Measurements from ENCODE around the gene SLC19A1.
A peak's percentile ranks its signal among the peaks of the same experiment; 100 is the strongest.

SLC19A1 gene

DNA sequence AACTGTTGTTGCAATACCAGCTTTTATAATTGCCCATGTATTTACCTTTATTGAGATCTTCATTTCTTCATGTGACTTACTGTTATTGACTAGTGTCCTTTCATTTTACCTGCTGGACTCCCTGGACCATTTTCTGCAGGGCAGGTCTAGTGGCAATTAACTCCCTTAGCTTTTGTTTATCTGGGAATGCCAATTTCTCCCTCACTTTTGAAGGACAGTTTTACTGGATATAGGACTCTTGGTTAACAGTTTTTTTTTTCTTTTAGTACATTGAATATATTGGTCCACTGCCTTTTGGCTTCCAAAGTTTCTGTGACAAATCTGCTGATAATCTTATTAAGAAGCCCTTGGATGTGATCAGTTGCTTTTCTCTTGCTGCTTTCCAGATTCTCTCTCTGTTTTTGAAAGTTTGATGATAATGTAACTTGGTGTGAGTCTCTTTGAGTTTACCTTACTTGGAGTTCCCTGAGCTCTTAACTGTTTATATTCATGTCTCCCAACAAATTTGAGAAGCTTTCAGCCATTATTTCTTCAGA lies 80.4 kb downstream of the SLC19A1 start:
- DNase-seq, result no peak

DNA sequence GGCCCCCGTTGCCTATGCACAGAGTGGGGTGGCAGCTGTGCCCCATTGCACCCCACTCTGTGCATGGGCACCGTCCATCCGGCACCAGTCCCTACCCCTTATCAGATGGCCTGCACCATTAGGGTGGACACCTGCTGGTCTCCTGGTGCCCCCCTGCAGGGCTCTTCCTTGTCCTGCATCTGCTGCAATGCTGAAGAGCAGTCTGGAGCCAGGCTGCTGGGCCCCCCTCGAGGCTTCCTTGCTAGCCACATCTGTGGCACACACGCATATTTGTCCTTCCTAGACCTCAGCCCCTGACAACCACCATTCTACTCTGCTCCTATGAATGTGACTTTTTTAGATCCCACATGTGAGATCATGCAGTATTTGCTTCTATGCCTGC lies 80.9 kb downstream of the SLC19A1 start:
- DNase-seq, result no peak

DNA sequence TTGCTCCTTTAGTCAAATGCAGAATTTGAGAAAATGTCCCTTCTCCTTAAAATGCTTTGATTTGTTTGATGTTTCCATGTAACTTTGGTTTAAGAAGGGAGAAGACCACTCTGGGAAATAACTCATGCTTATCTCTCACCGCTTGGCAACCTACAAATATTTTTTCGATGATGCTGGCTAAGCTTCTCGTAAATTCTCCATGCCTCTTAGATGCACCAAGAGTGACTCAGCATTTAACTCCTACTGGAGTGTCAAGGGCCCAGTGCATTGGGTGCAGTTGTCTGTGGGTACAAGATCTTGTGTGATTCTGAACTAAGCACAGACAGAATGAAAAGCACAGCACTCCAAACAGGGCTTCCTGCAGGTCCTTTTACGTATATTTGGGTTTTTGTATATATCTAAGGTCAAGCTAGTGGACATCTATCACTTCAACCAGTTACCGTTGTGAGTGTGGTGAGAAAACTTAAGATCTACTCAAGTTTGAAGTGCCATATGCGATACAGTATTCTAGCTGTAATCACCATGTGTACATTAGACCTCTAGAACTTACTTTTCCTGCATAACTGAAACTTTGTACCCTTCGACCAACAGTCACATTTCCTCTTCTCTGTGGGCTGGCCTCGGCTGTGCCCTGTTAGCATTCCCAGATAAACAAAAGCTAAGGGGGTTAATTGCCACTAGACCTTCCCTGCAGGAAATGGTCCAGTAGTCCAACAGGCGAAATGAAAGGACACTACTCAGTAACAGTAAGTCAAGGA lies 81.5 kb downstream of the SLC19A1 start:
- no peak for DNase-seq

DNA sequence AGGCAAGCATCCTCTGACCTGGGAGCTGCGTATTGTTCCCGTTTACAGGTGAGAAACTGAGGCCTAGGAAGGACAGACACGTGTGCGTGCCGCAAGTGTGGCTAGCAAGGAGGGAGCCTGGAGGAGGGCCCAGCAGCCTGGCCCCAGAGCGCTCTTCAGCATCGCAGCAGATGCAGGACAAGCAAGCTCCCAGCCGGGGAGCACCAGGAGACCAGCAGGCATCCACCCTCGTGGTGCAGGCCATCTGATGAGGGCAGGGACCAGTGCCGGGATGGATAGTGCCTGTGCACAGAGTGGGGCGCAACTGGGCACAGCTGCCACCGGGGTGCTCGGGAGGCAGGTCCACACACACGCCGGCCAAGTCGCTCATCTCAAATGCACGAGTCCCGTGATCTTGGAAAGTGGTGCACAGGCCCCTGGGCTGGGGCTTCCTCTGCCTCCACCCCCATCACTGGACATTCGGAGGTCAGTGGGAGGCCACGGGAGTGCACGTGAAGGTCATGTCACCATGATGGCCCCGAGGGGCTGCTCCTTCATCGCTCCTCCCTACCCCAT lies 82.2 kb downstream of the SLC19A1 start:
- no peak for DNase-seq

DNA sequence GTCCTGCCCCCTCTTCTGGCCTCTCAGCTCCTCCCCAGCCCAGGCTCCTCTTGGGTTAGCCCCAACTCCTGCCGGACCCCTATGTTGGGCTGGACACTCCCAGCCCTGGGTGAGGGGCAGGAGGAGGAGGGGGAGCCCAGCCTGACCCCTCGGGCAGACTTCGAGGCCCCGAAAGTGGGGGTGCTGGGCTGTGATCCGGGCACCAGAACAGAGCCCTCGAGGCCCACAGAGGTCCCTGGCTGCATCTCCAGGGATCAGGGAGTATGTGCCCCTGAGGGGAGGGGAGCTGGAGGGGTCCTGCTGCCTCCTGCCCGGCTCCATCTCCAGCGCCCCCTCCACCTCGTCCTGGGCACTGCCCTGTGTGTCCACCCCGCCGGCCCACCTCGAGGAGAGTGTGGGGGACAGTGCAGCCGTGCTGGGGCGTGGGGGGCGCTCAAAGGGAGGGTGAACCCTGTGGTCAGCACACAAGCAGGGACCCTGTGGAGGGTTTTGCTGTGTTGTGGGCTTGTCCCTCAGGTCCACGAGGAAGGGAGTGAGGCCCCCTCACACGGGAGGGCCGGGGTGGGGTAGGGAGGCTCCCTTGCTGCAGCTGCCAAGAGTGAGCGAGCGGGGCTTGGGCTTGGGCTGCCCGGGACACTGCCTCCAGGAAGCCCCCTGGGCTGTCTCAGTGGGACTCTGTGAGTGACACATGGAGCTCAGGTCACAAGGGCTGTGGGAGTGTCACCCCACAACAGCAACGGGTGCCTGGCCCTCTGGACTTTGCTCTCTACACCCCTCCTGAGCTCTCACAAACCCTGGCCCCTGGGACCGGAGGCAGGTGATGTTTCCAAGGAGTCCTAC lies 82.8 kb downstream of the SLC19A1 start:
- DNase-seq, result no peak

GRCh38 chr21:45458281-45459170 lies 83.7 kb downstream of the SLC19A1 start:
- DNase-seq, result no peak

GRCh38 chr21:45457832-45458172 lies 84.4 kb downstream of the SLC19A1 start:
- DNase-seq, result no peak

DNA sequence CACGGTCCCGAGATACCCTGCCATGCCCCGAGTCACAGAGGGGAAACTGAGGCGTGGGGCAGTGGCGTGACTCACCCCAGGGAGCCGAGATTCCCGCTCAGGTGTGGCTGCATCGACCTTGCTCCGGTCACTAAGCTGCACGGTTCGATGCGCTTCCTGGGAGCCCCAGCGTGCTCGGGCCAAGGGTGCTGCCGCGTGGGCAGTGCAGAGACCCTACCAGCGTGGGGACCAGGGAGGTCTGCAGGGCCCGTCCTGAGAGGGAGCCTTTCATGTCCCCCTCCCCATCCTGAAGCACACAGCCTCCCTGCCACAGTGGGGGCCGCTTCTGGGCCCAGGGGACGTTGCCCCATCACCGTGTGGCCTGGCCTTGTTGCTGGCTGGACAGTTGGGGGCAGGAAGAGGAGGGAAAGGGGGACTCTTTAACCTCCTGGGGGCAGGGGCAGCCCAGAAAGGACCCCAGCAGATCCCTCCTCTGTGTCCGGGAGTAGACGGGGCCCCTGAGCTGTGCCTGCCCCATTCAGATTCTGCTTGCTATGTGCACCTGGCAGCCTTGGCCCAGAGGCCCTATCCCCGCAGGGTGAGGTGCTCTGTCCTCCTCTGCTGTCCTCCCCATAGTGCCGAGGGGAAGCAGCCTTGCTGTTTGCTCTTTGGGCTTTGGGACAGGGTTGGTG lies 84.9 kb downstream of the SLC19A1 start:
- no peak for DNase-seq

- DNase-seq, result no peak
These were observed 85.6 kb downstream of the SLC19A1 start for GRCh38 chr21:45456584-45457160.

GRCh38 chr21:45455674-45456583 lies 86.3 kb downstream of the SLC19A1 start:
- no peak for DNase-seq

DNA sequence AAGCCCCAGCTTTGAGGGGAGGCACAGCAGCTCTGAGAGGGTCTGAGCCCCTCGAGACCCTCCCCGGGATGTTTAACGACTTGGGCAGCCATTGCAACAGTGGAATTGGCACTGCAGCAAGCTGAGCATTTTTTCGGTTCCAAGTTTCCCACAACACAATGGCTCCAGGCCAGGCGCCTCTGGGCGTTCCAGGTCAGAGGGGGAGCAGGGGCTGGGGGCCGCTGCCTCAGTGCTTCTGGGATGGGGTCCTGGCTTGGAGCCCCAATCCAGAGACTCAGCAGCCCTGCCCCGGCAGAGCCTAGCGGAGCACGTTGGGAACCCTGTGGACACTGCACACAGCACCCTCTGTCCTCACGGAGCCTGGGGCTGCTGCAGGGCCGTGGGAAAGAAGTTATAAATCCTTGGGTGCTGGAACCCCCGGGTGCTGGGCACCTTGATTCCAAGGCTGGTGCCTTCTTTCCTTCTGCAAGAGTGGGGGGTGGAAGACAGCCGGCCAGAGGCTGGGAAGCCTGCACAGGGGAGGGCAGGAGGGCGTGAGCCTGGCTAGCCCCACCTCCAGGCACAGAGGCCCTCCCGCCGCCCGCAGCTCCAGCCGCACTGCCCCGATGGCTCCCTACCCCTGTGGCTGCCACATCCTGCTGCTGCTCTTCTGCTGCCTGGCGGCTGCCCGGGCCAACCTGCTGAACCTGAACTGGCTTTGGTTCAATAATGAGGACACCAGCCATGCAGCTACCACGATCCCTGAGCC lies 87.1 kb downstream of the SLC19A1 start:
- peak; percentile 30 for DNase-seq

DNA sequence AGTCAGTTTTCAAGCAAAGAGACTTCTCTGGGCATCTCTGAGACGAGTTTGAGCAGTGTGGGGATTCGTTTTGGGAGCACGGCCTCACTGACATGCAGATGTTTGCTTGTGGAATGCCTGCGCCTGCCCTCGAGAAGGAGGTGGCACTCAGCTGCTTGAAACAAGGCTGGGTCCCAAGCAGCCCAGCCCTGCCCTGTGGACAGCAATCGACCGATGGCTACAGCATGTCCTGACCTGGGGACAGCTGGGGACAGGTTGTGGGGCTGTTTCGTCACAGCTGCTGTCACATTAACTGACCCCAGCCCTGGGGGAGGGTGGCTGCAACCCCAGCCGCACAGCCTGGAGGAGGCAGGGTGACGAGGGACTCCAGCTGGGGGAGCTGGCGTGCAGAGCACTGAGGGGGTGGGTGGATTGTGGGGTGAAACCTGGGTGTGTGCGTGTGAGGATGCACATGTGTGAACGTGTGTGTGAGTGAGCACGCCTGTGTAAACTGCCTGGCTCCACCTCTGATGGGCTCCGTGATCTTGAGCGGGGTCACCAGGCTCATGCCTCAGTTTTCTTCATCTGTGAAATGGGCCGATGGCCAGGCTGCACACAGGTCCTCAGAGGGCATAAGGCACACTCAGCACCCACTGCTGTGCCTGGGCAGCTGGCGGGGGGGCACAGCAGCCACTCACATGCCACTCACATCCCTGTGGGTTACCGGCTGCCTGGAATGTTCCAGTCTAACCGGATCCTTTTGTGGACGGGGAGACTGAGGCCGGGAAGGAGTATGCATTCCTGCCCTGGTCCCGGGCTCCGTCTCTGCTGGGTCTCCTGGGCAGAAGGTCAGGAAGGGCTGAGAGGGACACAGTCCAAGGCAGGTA lies 87.9 kb downstream of the SLC19A1 start:
- no peak for DNase-seq

- DNase-seq, result no peak
These were observed 88.8 kb downstream of the SLC19A1 start for GRCh38 chr21:45453308-45453950.

DNA sequence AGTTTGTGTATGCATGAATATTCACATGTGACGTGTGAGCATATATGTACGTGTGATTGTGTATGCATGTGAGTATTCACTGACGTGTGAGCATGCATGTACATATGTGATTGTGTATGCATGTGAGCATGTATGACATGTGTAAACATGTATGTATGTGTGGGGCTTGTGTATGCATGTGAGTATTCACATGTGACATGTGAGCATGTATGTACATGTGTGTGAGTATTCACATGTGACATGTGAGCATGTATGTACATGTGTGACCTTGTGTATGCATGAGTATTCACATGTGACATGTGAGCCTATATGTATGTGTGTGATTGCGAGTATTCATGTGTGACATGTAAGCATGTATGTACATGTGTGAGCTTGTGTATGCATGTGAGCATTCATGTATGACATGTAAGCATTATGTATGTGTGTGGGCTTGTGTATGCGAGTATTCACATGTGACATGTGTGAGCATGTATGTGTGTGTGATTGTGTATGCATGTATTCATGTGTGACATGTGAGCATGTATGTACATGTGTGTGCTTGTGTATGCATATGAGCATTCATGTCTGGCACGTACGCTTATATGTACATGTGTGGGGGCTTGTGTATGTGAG lies 89.4 kb downstream of the SLC19A1 start:
- no peak for DNase-seq

- no peak for DNase-seq
These were observed 90.5 kb downstream of the SLC19A1 start for GRCh38 chr21:45451771-45452182.

GRCh38 chr21:45451091-45451740 lies 91.0 kb downstream of the SLC19A1 start:
- DNase-seq, result no peak

DNA sequence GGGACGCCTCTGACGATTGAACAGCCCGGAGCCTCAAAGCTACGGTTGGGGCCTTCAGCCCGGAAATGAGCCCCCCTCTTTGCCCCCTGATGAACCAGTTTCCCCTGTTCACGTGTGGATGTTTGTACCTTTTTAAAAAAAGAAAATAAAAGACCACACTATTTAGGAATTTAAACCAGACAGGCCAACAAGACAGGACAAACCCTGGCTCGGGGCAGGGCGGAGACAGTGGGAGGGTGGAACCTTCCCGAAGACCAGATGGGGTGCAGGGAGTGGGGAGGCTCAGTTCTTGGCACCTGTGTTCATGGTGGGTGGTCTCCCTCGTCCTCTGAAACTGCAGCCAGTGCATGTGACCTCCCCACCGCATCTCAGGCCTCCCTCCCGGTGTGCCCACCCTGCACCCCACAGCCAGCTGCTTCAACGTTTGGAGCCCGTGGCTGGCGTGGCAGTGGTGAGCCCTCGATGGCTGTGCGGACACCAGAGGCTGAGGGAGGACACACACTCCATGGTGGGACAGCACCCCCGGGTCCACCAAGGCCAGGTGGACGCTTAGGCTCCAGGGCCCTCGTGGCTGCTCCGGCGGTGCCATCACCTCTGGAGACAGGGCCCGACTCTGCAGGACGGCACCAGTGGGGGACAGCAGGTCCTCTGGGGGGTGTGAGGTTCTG lies 91.7 kb downstream of the SLC19A1 start:
- DNase-seq, result no peak

Data from midbrain (tissue), 1 donor.